Upper lobe of right lung (tissue), 1 donor: ENCODE data around the gene RALA. TPM values are rescaled to one million over a fixed set of nuclear protein-coding genes. Genes with fewer than 3 reads are reported as not detected.

Experiments
- ATAC-seq: fragments of 200-7000 bp; cut with Tn5 transposase; one replicate; pipeline ENCODE4 v1.9.1; 2020; ENCODE audit warnings: mild to moderate bottlenecking, moderate library complexity
- DNase-seq: peaks from one replicate; pipeline ENCODE4 v3.0.0-alpha.2; 2020
- H3K27ac ChIP-seq: fragments of 200-600 bp; one replicate; pipeline ENCODE4 v1.8.0; 2022
- H3K27me3 ChIP-seq: fragments of 200-600 bp; one replicate; pipeline ENCODE4 v1.8.0; 2022; ENCODE audit warnings: mild to moderate bottlenecking
- H3K36me3 ChIP-seq: fragments of 200-600 bp; one replicate; pipeline ENCODE4 v1.8.0; 2022
- H3K4me1 ChIP-seq: fragments of 200-600 bp; one replicate; pipeline ENCODE4 v1.8.0; 2022
- H3K4me3 ChIP-seq: fragments of 200-600 bp; one replicate; pipeline ENCODE4 v1.8.0; 2022; ENCODE audit warnings: mild to moderate bottlenecking
- H3K9me3 ChIP-seq: fragments of 200-600 bp; one replicate; pipeline ENCODE4 v1.8.0; 2022
- intact Hi-C: fragments of 100-400 bp; cut with DNase I; formaldehyde crosslinking; loops from one replicate; pipeline ENCODE4 v1.11.0; 2022
- total RNA-seq: library from RNA; stranded (reverse); fragmentation: NEBNext Ultra II Directional; extraction: Animal tissue kit (Norgen Biotek cat#: 25700); gene quantifications from one replicate; pipeline ENCODE4 v1.2.1, GENCODE V29; 2021
- TF ChIP-seq, protein P1 (sequence below): fragments of 200-600 bp; IDR thresholded peaks from one replicate; pipeline ENCODE4 v1.8.0; 2022; ENCODE audit warnings: antibody characterized with exemption
- donor health status: DM: no; HTN: yes; CAD: no; lungs with severe emphysema.

RALA gene
- total RNA-seq, 1 donor from 2014 or later = 53.4 TPM

DNA sequence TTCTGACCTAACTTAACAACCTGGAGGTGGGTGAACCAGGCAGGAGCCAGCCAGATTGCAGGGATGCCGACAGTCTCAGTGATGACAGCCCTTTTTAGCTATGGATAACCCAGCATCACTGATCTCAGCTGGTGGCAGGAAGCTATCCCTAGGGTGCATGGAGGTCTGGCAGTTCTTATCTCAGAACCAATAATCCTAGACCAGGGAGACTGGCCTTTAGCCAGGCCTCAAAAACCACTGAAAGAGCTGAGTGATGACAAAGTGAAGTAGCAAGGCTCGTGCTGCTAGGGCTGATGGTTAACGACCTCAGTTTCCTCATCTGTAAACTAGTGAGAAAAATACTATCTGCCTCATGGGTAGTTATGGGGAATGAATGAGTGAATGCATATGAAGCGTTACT, 112.5 kb downstream of the RALA start:
- no peaks in the 10 kb centered on the region for H3K27me3 ChIP-seq
- no peak overlapping the region for H3K27ac ChIP-seq
- no peaks in the 10 kb centered on the region for H3K9me3 ChIP-seq
- ATAC-seq (no peak), DNase-seq (no peak)
- no peak overlapping the region for H3K4me3 ChIP-seq
- intact Hi-C loops = no loop called here
- H3K4me1 ChIP-seq = peaks cover 18% of the 10 kb centered on the region
- TF ChIP-seq, protein P1, sequence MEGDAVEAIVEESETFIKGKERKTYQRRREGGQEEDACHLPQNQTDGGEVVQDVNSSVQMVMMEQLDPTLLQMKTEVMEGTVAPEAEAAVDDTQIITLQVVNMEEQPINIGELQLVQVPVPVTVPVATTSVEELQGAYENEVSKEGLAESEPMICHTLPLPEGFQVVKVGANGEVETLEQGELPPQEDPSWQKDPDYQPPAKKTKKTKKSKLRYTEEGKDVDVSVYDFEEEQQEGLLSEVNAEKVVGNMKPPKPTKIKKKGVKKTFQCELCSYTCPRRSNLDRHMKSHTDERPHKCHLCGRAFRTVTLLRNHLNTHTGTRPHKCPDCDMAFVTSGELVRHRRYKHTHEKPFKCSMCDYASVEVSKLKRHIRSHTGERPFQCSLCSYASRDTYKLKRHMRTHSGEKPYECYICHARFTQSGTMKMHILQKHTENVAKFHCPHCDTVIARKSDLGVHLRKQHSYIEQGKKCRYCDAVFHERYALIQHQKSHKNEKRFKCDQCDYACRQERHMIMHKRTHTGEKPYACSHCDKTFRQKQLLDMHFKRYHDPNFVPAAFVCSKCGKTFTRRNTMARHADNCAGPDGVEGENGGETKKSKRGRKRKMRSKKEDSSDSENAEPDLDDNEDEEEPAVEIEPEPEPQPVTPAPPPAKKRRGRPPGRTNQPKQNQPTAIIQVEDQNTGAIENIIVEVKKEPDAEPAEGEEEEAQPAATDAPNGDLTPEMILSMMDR = no peak
- no peaks in the 10 kb centered on the region for H3K36me3 ChIP-seq

DNA sequence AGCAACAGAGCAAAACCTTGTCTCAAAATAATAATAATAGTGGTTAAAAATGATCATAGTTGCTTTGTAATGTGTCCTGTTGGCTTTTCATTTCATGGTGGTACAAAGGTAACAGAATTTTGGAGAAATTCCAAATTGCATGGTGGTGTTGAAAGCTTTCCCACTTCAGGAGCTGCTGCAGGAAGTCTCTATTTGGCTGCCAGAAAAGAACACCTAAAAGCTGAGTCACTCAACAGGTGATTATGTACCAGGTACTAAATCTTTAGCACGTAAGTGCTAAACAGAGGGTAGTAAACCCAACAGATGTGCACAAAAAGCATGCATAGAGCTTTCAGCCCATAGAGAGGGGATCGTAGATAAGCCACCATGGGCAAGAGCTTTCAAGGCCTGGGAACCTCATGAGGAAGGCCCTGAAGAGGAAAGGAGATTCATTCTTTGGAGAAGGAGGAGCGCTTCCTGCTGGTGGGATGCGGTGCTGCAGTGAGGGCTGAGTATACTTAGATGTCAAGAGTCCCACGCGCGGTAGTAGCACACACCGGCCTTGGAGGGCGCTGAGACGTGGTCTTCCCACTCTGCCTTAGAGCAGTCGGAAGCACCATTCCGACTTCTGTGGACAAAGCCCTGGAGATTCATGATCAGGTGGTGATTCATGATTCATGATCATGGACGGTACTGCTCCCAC, 118.7 kb downstream of the RALA start:
- no peaks in the 10 kb centered on the region for H3K4me1 ChIP-seq
- TF ChIP-seq, protein P1 = peak; percentile 67
- H3K36me3 ChIP-seq = no peaks in the 10 kb centered on the region
- H3K27ac ChIP-seq = no peak overlapping the region
- ATAC-seq = peak; percentile 89
- no peaks in the 10 kb centered on the region for H3K9me3 ChIP-seq
- H3K27me3 ChIP-seq = no peaks in the 10 kb centered on the region
- DNase-seq = peak; percentile 82
- no peak overlapping the region for H3K4me3 ChIP-seq
- intact Hi-C loops = no loop called here

DNA sequence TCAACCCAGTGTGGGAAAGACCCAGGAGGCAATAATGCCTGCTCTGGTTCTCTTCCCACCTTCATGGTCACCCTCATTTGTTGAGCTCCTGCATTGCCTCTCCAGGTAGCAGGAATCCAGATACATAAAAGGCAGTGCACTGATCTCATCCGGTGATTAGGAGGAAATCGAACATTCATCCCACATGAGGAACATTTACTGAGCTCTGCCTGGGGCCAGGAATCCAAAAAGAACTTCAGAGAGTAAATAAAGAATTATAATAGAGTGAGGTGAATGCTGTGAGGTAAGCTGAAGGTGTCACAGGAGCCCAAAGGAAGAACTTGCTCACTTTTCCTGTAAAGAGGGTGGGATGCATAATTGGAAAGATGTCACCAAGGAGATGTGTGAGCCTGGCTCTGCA, 121.2 kb downstream of the RALA start:
- H3K36me3 ChIP-seq = no peaks in the 10 kb centered on the region

DNA sequence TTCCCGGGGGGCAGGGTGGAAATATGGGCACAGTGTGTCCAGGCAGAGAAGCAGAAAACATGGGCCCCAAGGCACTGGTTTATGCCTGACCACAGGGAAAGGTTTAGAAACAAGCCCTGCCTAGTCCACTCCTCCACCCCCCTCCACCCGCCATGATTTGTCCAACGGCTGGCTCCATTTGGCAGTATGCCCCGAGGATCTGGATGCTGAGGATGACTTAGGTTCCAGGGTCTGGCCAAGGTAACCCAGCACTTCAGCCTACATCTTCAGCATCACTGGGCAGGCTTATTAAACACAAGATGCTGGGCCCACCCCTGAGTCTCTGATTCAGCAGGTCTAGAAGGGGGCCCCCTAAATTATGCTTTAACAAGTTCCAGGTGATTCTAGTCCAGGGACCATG, 121.9 kb downstream of the RALA start:
- Histone ChIP-seq H3K27me3 (no peaks in the 10 kb centered on the region), H3K4me3 (no peak overlapping the region), H3K27ac (no peak overlapping the region), H3K4me1 (no peaks in the 10 kb centered on the region), H3K36me3 (no peaks in the 10 kb centered on the region), H3K9me3 (no peaks in the 10 kb centered on the region)
- TF ChIP-seq, protein P1 = no peak
- ATAC-seq = no peak
- no peak for DNase-seq
- intact Hi-C loops = no loop called here

More for the DNA sequence above, 121.2 kb downstream of the RALA start:
- Histone ChIP-seq H3K9me3 (no peaks in the 10 kb centered on the region), H3K27me3 (no peaks in the 10 kb centered on the region), H3K4me1 (no peaks in the 10 kb centered on the region), H3K4me3 (no peak overlapping the region), H3K27ac (no peak overlapping the region)
- DNase-seq (no peak), ATAC-seq (no peak)
- intact Hi-C loops = no loop called here
- TF ChIP-seq, protein P1 = no peak

DNA sequence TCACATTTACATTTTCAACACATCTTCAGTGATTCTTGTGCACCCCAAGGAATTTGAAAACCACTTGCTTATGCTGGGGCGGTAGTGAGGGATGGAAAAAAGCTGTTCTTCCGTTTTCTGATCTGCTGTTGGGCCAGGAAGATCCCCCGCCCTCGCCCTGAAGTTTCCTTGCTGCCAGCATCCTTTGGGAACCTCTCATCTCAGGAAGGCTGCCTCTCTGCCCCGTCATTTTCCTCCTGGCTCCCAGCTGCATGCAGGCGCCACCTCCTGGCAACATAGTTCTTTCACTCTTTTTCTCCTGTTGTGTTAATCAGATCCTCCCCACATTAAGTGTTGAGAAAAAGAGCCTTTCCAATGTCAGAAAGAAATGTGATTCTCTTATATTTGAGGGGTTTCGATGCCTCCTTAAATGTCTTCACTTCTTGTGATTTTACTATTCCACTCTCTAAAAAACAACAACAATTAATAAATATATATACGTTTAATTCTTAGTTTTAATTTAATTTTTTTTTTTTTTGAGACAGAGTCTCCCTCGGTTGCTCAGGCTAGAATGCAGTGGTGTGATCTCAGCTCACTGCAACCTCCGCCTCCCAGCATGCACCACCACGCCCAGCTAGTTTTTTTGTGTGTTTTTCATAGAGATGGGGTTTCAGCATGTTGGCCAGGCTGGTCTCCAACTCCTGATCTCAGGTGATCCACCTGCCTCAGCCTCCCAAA, 122.9 kb downstream of the RALA start:
- Histone ChIP-seq H3K27me3 (no peaks in the 10 kb centered on the region), H3K4me3 (no peak overlapping the region), H3K36me3 (no peaks in the 10 kb centered on the region), H3K4me1 (no peaks in the 10 kb centered on the region), H3K9me3 (no peaks in the 10 kb centered on the region), H3K27ac (no peak overlapping the region)
- TF ChIP-seq, protein P1 = peak; percentile 76
- DNase-seq (peak; percentile 72), ATAC-seq (peak; percentile 88)
- intact Hi-C loops = no loop called here
